GM18519 (cell line): ENCODE measurements around the gene ACOT8.
"Not testable (repeated sequence)": the region's sequence is repeated elsewhere in the genome, so short reads cannot be mapped to it uniquely, and the experiment has no call there.

Source experiments
- ATAC-seq: cut with Tn5 transposase; IDR thresholded peaks from one replicate; pipeline ENCODE4 v1.9.1; 2021; ENCODE audit warnings: mild to moderate bottlenecking, moderate library complexity; ENCODE audit not compliant: unreplicated experiment, low FRiP score

The ACOT8 gene

GRCh38 chr20:45857114-45857881 lies at the start of gene ACOT8, which contains the start of gene ZSWIM3:
Gene ACOT8 (minus strand): TSS chr20:45857392. CDS start chr20:45857315, 77 bp downstream.
Gene ZSWIM3 (plus strand): TSS chr20:45857614. CDS start chr20:45857826, 212 bp downstream.
- ATAC-seq, result peak; percentile 90

- no peak for ATAC-seq
Measured at GRCh38 chr20:45905505-45906079, 48.4 kb upstream of the ACOT8 start.

GRCh38 chr20:45904583-45905504 lies 47.7 kb upstream of the ACOT8 start:
- ATAC-seq, result no peak

GRCh38 chr20:45902199-45902701 lies 45.1 kb upstream of the ACOT8 start:
- ATAC-seq, result no peak

GRCh38 chr20:45901332-45901731 lies 44.1 kb upstream of the ACOT8 start:
- ATAC-seq, result not testable (repeated sequence)

- ATAC-seq, result no peak
Measured at GRCh38 chr20:45899046-45899835, 42.0 kb upstream of the ACOT8 start.

- no peak for ATAC-seq
Measured at GRCh38 chr20:45898285-45898684, 41.1 kb upstream of the ACOT8 start.

- no peak for ATAC-seq
Measured at GRCh38 chr20:45897692-45898091, 40.5 kb upstream of the ACOT8 start.

- ATAC-seq, result no peak
Measured at GRCh38 chr20:45897289-45897688, 40.1 kb upstream of the ACOT8 start.

- no peak for ATAC-seq
Measured at GRCh38 chr20:45896641-45897161, 39.5 kb upstream of the ACOT8 start.

- ATAC-seq, result no peak
Measured at GRCh38 chr20:45894797-45895196, 37.6 kb upstream of the ACOT8 start.

- ATAC-seq, result no peak
Measured at GRCh38 chr20:45893831-45894230, 36.6 kb upstream of the ACOT8 start.

GRCh38 chr20:45892828-45893500 lies 35.8 kb upstream of the ACOT8 start:
- ATAC-seq, result no peak

GRCh38 chr20:45892049-45892825 lies 35.0 kb upstream of the ACOT8 start:
- no peak for ATAC-seq

GRCh38 chr20:45890985-45891983 lies 34.1 kb upstream of the ACOT8 start, which contains the start of the genes CTSA and NEURL2:
Gene CTSA (plus strand): TSS chr20:45891335. CDS start chr20:45891569, 234 bp downstream.
Gene NEURL2 (minus strand): TSS chr20:45891208. CDS start chr20:45890991, 217 bp downstream.
- ATAC-seq, result no peak

- no peak for ATAC-seq
Measured at GRCh38 chr20:45890077-45890984, 33.1 kb upstream of the ACOT8 start.
